ENCODE measurements around the gene PPP3R1.

GRCh38 chr2:68141875-68142274, 110.5 kb downstream of the PPP3R1 start:
- TF ChIP-seq, protein P1, sequence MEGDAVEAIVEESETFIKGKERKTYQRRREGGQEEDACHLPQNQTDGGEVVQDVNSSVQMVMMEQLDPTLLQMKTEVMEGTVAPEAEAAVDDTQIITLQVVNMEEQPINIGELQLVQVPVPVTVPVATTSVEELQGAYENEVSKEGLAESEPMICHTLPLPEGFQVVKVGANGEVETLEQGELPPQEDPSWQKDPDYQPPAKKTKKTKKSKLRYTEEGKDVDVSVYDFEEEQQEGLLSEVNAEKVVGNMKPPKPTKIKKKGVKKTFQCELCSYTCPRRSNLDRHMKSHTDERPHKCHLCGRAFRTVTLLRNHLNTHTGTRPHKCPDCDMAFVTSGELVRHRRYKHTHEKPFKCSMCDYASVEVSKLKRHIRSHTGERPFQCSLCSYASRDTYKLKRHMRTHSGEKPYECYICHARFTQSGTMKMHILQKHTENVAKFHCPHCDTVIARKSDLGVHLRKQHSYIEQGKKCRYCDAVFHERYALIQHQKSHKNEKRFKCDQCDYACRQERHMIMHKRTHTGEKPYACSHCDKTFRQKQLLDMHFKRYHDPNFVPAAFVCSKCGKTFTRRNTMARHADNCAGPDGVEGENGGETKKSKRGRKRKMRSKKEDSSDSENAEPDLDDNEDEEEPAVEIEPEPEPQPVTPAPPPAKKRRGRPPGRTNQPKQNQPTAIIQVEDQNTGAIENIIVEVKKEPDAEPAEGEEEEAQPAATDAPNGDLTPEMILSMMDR (IDR thresholded peaks at IDR 0.05): no peak
- no peak for TF ChIP-seq POLR2A (IDR thresholded peaks at IDR 0.05)
- no peak for TF ChIP-seq EP300 (IDR thresholded peaks at IDR 0.05; ENCODE audit: low read depth)
- TF ChIP-seq POLR2AphosphoS5 (IDR thresholded peaks at IDR 0.05): no peak
